ENCODE results near the gene TRIM71.
"Not testable (repeated sequence)": the region's sequence is repeated elsewhere in the genome, so short reads cannot be mapped to it uniquely, and the experiment has no call there.

Gene TRIM71

GRCh38 chr3:32780735-32781210 lies 37.0 kb upstream of the TRIM71 start:
- peak overlapping the region; percentile 89 for H2AFZ ChIP-seq (ENCODE audit: low read depth, low read length, severe bottlenecking)
- peak overlapping the region; percentile 49 for H3K4me3 ChIP-seq (ENCODE audit: insufficient read depth, low read length, poor library complexity, severe bottlenecking)
- no peaks in the 10 kb centered on the region for H3K9me3 ChIP-seq (ENCODE audit: insufficient read depth, low read length)
- H3F3A ChIP-seq (ENCODE audit: insufficient read depth), result no peaks in the 10 kb centered on the region
- no peaks in the 10 kb centered on the region for H4K20me1 ChIP-seq (ENCODE audit: low read depth, low read length)
- H3K9me2 ChIP-seq (replicated peaks; ENCODE audit: insufficient read depth, low read length), result no peaks in the 10 kb centered on the region
- no peaks in the 10 kb centered on the region for H3K36me3 ChIP-seq (ENCODE audit: low read length)
- no peaks in the 10 kb centered on the region for H3K27me3 ChIP-seq (ENCODE audit: low read length)
- peak overlapping the region; percentile 51 for H3K9ac ChIP-seq (ENCODE audit: low read length)
- H3K4me2 ChIP-seq (ENCODE audit: low read depth, low read length, poor library complexity, severe bottlenecking), result peak overlapping the region; percentile 74
- TF ChIP-seq EZH2phosphoT487 (conservative IDR thresholded peaks at IDR 0.05; ENCODE audit: low read length) (no peak), CTCF (IDR thresholded peaks at IDR 0.05; ENCODE audit: insufficient read depth, low read length, poor library complexity, severe bottlenecking) (no peak)
- no peaks in the 10 kb centered on the region for H3K79me2 ChIP-seq (ENCODE audit: insufficient read depth, low read length)
- no peak overlapping the region for H3K27ac ChIP-seq (ENCODE audit: low read depth, low read length)

- Histone ChIP-seq H3K9me2 (replicated peaks; ENCODE audit: insufficient read depth, low read length) (no peaks in the 10 kb centered on the region), H3K79me2 (ENCODE audit: insufficient read depth, low read length) (no peaks in the 10 kb centered on the region), H3F3A (ENCODE audit: insufficient read depth) (no peaks in the 10 kb centered on the region), H3K4me2 (ENCODE audit: low read depth, low read length, poor library complexity, severe bottlenecking) (peak overlapping the region; percentile 74), H4K20me1 (ENCODE audit: low read depth, low read length) (no peaks in the 10 kb centered on the region), H3K9ac (ENCODE audit: low read length) (peak overlapping the region; percentile 51), H3K4me3 (ENCODE audit: insufficient read depth, low read length, poor library complexity, severe bottlenecking) (peak overlapping the region; percentile 49), H3K9me3 (ENCODE audit: insufficient read depth, low read length) (no peaks in the 10 kb centered on the region), H2AFZ (ENCODE audit: low read depth, low read length, severe bottlenecking) (peak overlapping the region; percentile 89), H3K27me3 (ENCODE audit: low read length) (no peaks in the 10 kb centered on the region), H3K27ac (ENCODE audit: low read depth, low read length) (no peak overlapping the region), H3K36me3 (ENCODE audit: low read length) (no peaks in the 10 kb centered on the region)
- TF ChIP-seq CTCF (IDR thresholded peaks at IDR 0.05; ENCODE audit: insufficient read depth, low read length, poor library complexity, severe bottlenecking) (peak; percentile 64), EZH2phosphoT487 (conservative IDR thresholded peaks at IDR 0.05; ENCODE audit: low read length) (no peak)
Measured at GRCh38 chr3:32781211-32781968, 36.4 kb upstream of the TRIM71 start.

- not testable (repeated sequence) for H3K36me3 ChIP-seq (ENCODE audit: low read length); H3F3A ChIP-seq (ENCODE audit: insufficient read depth); H3K9me2 ChIP-seq (replicated peaks; ENCODE audit: insufficient read depth, low read length); H3K9me3 ChIP-seq (ENCODE audit: insufficient read depth, low read length); H4K20me1 ChIP-seq (ENCODE audit: low read depth, low read length); H3K27ac ChIP-seq (ENCODE audit: low read depth, low read length); H3K27me3 ChIP-seq (ENCODE audit: low read length); H3K4me3 ChIP-seq (ENCODE audit: insufficient read depth, low read length, poor library complexity, severe bottlenecking); H3K9ac ChIP-seq (ENCODE audit: low read length); H3K79me2 ChIP-seq (ENCODE audit: insufficient read depth, low read length); H2AFZ ChIP-seq (ENCODE audit: low read depth, low read length, severe bottlenecking)
- H3K4me2 ChIP-seq (ENCODE audit: low read depth, low read length, poor library complexity, severe bottlenecking), result peak overlapping the region; percentile 74
Measured at GRCh38 chr3:32781969-32782270, 35.9 kb upstream of the TRIM71 start.

DNA sequence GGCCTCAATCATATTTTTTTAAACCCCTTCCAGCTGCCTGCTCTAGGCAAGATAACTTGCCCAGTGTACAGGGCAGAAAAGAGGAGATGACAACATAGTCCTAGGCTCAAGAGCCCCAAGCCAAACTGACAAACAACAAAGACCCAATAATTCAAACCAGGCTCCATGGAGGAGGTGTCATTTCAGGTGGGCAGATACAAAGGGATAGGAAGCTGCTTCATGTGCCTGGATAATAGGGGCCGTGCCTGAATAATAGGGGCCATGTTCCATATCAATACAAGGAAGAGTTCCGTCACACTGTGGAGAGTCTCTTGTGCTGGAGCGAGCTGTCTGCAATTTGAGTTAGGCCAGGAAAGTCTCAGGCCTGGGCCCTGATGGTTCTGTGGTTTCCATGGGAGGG lies 35.4 kb upstream of the TRIM71 start:
- Histone ChIP-seq H3K4me3 (ENCODE audit: insufficient read depth, low read length, poor library complexity, severe bottlenecking) (no peak overlapping the region), H3K4me2 (ENCODE audit: low read depth, low read length, poor library complexity, severe bottlenecking) (no peak overlapping the region), H3K9ac (ENCODE audit: low read length) (no peak overlapping the region), H4K20me1 (ENCODE audit: low read depth, low read length) (no peaks in the 10 kb centered on the region), H3K27me3 (ENCODE audit: low read length) (no peaks in the 10 kb centered on the region), H3K36me3 (ENCODE audit: low read length) (no peaks in the 10 kb centered on the region), H2AFZ (ENCODE audit: low read depth, low read length, severe bottlenecking) (no peak overlapping the region), H3K9me3 (ENCODE audit: insufficient read depth, low read length) (no peaks in the 10 kb centered on the region), H3K79me2 (ENCODE audit: insufficient read depth, low read length) (no peaks in the 10 kb centered on the region), H3K9me2 (replicated peaks; ENCODE audit: insufficient read depth, low read length) (no peaks in the 10 kb centered on the region), H3F3A (ENCODE audit: insufficient read depth) (no peaks in the 10 kb centered on the region), H3K27ac (ENCODE audit: low read depth, low read length) (no peak overlapping the region)
- TF ChIP-seq CTCF (IDR thresholded peaks at IDR 0.05; ENCODE audit: insufficient read depth, low read length, poor library complexity, severe bottlenecking), result no peak
- TF ChIP-seq EZH2phosphoT487 (conservative IDR thresholded peaks at IDR 0.05; ENCODE audit: low read length), result no peak
